ENCODE data around the gene SMIM14. TPM values are rescaled to one million over a fixed set of nuclear protein-coding genes. Genes with fewer than 3 reads are reported as not detected.

Gene SMIM14
- 27.8 and 41.5 TPM in 2 replicates for total RNA-seq

DNA sequence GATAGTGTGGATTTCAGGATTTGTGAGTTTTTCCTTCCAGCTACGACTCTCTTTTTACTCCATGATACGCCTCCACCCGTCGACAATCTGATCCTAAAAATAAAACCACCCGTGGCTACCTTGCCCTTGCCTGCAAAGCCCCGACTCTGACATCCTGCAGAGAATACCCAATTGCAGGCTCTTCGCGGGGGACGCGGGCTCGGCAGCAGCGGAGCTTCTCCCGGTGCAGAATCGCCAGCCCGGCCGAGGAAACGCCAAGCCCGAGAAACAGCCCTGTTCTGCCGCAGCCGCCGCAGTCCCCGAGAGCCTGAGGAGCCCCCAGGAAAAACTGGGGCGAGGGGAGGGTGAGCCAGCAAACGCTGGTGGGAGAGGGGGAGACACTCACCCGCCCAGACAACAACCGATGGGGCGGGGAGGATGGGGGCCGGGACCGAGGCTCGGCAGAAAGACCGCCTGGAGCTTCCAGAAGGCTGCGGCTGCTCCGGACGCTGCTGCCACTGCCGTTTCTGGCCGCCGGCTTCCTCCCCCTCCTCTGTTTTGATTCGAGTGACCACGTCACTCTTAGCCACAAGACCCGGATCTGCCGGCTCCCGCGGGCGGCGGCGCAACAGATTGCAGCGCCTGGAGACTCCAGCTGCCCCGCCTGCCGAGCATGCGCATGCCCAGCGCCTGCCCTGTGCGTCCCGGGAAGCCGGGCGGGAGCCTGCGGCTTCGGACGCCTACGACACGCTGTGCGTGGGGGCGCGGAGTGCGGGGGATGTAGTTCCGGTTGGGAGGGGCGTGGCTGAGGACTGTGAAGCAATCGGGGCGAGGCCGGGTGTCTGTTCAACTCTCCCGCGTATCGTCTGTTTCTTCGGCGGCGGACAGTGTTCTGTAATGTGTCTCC lies at the start of gene SMIM14:
TSS of gene SMIM14 (minus strand) at position 512 of the 886 bp plus-strand sequence. CDS start 33,720 bp downstream, outside the sequence.

GRCh38 chr4:39527296-39528060 lies 111.2 kb downstream of the SMIM14 start, which contains the start of gene UGDH:
Gene UGDH (minus strand): TSS chr4:39527439. CDS start chr4:39521512, 5,927 bp downstream.

Other genes with a start within 250 kb of the SMIM14 start
- not detected in 2 replicates for gene KLB, start 231.9 kb downstream of the SMIM14 start, total RNA-seq
- gene RPL9, start 179.9 kb downstream of the SMIM14 start, total RNA-seq, result 3,525 and 4,711 TPM in 2 replicates
- gene LIAS, start 179.8 kb downstream of the SMIM14 start, total RNA-seq, result 12.1 and 14.4 TPM in 2 replicates
- 144 and 167 TPM in 2 replicates for gene UGDH, start 111.4 kb downstream of the SMIM14 start, total RNA-seq
- 16.8 and 34.9 TPM in 2 replicates for gene UBE2K, start 59.3 kb upstream of the SMIM14 start, total RNA-seq